HG03039 (cell line): ENCODE results near the gene SEMA3C.

Source experiments
- ATAC-seq: cut with Tn5 transposase; IDR thresholded peaks from one replicate; pipeline ENCODE4 v1.9.1; 2021; ENCODE audit warnings: mild to moderate bottlenecking, moderate library complexity; ENCODE audit not compliant: unreplicated experiment

The SEMA3C gene

DNA sequence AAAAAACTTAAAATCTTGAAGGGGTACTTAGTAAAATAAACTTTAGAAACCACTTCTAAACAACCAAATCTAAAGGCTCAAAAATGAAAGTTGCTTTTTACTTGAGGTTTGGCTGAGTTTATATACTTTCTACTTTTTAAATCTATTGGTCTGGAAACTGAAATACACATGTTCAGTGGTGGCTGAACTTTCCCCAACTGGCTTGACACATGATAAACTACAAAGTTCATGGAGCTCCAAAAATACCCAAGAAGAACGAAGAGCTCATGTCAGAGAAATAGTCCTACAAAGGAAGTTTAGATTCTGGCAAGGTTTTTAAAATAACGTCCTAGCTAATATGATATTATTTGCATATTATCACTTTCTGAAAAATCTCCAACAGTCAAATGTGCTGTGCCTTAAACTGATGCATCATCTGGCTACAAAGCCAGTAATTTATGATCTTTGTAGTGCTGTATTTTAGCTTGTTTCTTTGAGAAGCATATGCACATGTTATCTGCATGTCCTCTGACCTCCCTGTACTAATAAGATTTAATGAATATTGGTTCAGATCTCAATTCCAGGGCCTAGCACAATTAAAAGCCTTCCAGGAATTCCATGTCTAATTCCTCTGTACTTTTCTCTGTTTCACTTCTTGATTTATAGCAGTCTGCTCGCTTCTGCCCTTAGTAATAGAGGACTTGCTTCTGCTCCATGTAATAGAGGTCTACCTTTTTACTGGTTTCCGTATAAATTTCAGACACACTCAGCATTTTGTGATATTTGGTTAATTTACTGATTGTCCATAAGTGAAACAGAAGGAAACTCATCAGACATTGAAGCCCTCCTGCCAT, 28.2 kb downstream of the SEMA3C start:
- no peak for ATAC-seq

DNA sequence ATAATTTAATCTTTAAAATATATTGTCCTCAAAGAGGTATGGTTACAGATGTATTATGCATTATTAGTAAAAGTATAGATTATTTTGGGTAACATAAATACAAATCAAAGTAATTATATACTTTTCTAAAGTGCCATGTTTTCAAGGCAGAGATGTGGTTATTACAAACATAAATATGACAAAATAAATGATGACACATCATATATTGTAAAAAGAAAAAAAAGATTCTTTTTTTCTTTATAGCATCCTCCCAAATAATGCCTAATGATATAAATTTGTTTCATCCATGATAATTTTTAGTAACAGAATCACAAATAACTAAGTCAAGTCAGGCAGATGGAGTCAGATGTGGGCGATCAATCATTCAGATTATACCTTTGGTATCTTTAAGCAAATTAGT, 29.3 kb downstream of the SEMA3C start:
- ATAC-seq = no peak

- no peak for ATAC-seq
Observed at GRCh38 chr7:80885757-80886156, 33.1 kb downstream of the SEMA3C start.

GRCh38 chr7:80884511-80885195, 34.2 kb downstream of the SEMA3C start:
- ATAC-seq = no peak

GRCh38 chr7:80883154-80884025, 35.5 kb downstream of the SEMA3C start:
- no peak for ATAC-seq

DNA sequence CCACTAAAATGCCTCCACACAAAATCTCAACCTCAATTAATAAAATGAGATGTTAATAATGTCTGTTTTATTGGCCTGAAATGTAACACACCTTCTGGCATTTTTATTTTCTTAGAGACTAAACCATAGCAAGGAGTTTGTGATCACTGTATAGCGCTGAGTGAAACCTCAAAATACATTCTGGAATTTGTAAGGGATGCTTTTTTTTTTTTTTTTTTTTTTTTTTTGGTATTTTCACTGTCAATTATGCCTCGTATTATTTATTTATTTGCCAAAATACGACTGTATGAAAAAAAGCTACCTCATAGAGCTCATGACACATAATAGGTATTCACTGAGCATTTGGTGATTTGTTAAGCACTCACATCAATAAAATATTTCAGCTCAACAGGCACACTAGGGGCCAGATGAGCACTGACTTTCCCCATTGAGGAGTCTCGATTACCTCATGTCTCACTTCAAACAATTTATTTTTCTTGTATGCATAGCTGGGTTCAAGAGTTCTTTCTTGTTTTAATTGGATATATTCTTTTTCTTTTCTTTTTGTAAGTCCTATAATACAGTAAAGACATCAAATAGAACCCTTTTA, 36.5 kb downstream of the SEMA3C start:
- no peak for ATAC-seq

- ATAC-seq = no peak
Observed at GRCh38 chr7:80881351-80881900, 37.4 kb downstream of the SEMA3C start.

DNA sequence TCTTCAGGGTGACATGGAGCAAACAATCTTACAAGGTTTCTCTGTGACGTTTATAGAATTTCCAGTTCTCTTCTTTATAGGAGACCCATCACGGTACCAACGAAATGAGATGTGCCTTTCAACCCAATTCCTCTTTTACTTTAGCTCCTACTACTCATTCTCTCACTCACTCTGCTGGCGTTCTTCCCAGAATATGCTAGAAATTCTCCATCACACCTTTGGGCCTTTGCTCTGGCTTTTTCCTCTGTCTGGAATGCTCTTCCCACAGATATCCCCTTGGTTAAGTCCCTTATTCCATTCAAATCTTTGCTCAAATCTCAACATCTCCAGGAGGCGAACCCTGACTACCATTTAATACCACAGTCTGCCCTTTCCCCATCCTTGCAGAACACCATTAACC, 39.0 kb downstream of the SEMA3C start:
- no peak for ATAC-seq

GRCh38 chr7:80876894-80877414, 41.9 kb downstream of the SEMA3C start:
- ATAC-seq = no peak

GRCh38 chr7:80875537-80876120, 43.2 kb downstream of the SEMA3C start:
- no peak for ATAC-seq

GRCh38 chr7:80873140-80873539, 45.7 kb downstream of the SEMA3C start:
- no peak for ATAC-seq

DNA sequence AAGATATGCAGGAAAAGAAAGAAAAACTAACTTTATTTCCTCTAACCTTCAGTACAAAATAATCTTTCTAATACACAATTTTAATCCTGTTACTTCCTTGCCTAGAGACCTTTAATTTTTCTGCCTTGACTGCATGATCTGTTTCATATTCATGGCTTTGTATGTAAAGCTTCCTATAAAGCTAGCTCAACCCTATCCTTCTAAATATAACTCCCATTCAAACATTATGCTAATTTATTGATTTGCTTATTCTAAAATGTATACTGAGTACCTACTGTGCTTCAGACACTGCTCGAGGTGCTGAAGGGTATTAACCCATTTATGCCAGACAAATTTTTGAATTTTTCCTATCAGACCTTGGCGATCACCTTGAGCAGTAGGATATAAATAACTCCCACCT, 47.6 kb downstream of the SEMA3C start:
- ATAC-seq = no peak

- ATAC-seq = no peak
Observed at GRCh38 chr7:80870813-80871212, 48.0 kb downstream of the SEMA3C start.

DNA sequence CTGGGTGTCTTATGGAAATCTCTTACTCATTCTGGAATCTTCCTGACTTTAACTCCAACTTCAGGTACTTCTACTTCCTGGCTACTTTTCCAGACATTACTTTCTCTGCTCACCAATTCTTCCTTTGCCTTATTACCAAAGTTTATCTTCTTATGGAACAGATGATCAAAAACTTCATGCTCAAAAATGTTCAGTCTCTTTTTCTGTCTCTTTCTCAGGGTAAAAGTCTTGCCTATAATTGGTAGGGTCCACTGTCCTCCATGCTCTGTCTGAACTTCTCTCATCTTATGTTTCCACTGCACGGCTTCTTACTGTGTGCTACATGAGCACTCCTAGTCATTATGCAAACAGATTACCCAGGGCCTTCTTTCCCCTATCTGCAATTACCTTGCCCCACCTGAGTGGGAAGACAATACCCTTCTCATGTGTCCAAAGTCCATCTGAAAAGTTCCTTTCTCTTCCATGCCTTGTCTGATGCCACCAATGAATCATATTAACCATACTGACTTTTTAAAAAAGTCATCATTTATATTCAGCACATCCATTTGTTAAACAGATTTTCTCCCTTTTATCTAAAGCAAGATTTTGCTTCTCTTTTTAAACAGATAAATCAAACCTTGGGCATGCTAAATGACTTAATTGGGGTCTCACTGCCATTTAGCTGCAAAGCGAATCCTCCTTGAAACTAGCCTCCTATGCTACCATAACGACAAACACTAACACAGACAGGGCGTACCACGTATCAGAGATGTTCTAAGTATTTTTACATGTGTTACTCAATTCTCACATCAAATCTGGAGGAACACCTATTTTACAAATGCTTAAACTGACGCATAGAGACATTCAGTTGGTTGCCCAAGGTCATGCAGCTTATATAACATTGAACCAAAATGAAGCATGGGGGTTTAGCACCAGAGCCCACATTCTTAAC, 48.8 kb downstream of the SEMA3C start:
- ATAC-seq = no peak

DNA sequence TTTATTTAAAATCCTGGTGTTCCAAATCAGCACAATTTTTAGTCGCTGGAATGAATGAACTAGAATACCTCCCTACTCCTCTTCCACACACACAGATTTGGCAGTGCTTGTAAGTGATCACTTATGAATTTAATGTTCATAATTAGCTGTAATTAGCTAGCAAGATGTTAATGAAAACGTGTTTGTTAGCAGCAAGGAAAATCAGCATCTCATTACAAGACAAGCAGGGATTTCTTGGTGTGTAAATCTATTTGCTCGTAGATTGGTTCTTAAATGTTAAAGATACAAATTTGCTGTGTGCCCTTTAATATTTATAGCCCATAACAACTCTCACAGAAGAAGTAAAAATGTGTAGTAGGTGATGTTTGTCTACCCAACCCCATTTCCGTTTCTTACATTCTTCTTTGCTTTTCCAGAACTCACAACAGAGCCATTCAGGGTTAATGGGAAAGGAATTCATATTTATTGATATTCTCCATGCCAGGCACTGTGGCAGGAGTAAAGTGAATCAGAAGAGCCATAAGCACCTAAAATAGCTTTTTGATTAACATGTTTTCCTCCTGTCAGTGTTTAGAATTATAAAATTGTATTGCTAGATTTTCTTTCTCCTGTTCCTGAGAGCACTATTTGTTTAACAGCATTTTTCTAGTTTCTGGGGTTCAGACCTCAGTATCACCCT, 49.6 kb downstream of the SEMA3C start:
- ATAC-seq = no peak

DNA sequence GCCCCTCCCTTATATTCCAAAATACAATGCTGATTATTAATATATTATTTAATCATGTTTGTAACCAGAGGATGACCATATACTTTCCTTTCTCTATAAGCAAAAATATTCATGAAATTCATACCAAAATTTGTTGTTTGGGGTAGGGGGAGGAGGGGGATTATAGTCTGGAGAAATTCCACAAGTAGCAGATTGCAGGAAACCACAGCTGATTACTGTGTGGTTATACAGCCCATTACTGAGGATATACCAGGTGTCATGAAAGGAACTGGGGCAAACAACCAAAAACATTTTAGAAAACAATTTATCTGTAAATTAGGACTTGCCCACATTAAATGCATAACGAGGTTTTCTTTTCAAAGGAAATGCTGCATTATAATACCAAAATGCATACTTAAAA, 50.3 kb downstream of the SEMA3C start:
- ATAC-seq = no peak

DNA sequence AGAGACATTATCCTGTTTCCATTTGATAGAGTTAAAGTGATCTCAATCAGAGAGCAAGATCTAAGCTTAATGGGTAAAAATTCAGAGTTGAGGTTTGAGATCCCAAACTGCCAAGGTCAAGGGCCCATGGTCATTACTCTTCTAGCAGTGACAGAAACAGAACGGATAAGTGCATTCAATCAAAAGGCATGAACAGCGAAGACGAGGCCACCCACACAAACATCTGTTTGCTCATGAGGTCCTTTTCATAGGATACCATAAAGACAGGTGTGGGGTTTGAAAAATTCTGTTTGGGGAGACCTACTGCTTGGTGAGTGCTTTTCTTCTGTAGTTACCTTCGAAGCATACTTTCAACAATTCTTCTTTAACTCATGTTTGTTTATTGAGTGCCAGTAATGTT, 58.3 kb downstream of the SEMA3C start:
- ATAC-seq = no peak

DNA sequence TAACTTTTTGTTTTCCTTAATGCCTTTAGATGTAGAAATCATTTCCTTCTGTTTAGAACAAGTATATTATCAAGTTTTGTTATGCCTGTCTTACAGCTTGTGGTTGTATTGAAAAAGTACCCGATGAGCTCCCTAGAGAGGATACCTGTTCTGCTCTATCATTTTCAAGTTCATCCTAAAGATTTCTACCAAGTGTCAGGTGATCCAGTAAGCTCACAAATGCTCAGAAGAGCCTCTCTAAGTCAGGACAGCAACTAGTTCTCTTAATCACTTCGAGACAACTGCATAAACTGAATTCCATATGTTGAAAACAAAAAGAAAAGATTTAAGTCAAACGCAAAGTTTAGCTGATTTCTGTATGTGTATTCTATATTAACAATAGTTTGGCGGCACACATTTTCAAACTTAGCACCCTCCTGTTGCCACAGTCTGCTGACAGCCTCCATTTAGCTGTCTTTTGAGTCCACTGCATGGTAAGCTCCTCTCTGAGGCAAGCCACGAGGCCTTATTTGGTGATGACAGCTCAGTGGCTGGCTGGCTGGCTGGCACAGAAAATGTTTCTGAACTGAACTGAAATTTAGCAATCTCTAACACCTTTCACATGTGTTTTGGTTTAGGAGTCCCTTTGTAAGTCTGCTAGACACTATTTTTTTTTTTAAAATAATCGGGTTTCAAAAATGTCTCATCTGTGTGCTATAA, 59.4 kb downstream of the SEMA3C start:
- no peak for ATAC-seq
